ENCODE measurements around the gene NSMCE1.
"Not testable (repeated sequence)": the region's sequence is repeated elsewhere in the genome, so short reads cannot be mapped to it uniquely, and the experiment has no call there.

Gene NSMCE1

GRCh38 chr16:27205423-27206065 is 63.0 kb downstream of the NSMCE1 start:
- H3K4me3 ChIP-seq (ENCODE audit: low read length), result no peak overlapping the region
- no peak for TF ChIP-seq CTCF (conservative IDR thresholded peaks at IDR 0.05; ENCODE audit: low read depth, low read length)
- no peak for DNase-seq (ENCODE audit: low read depth)

- H3K4me3 ChIP-seq (ENCODE audit: low read length), result peak overlapping the region; percentile 92
- TF ChIP-seq CTCF (conservative IDR thresholded peaks at IDR 0.05; ENCODE audit: low read depth, low read length), result no peak
- DNase-seq (ENCODE audit: low read depth), result no peak
Measured at GRCh38 chr16:27204312-27204915, 64.2 kb downstream of the NSMCE1 start.

- H3K4me3 ChIP-seq (ENCODE audit: low read length), result peak within 1 kb of the TSS; percentile 92
- DNase-seq (ENCODE audit: low read depth), result peak; percentile 98
- TF ChIP-seq CTCF (conservative IDR thresholded peaks at IDR 0.05; ENCODE audit: low read depth, low read length), result no peak
Measured at GRCh38 chr16:27203507-27204311, 64.9 kb downstream of the NSMCE1 start, which contains the start of gene KDM8. TSS of gene KDM8 (plus strand) at chr16:27203526. CDS start at chr16:27210124, 6,598 bp downstream.

- TF ChIP-seq CTCF (conservative IDR thresholded peaks at IDR 0.05; ENCODE audit: low read depth, low read length), result no peak
- peak; percentile 68 for DNase-seq (ENCODE audit: low read depth)
- peak overlapping the region; percentile 92 for H3K4me3 ChIP-seq (ENCODE audit: low read length)
Measured at GRCh38 chr16:27202923-27203506, 65.6 kb downstream of the NSMCE1 start.

GRCh38 chr16:27200914-27201313 is 67.7 kb downstream of the NSMCE1 start:
- not testable (repeated sequence) for H3K4me3 ChIP-seq (ENCODE audit: low read length); DNase-seq (ENCODE audit: low read depth)

GRCh38 chr16:27199736-27200135 is 68.8 kb downstream of the NSMCE1 start:
- TF ChIP-seq CTCF (conservative IDR thresholded peaks at IDR 0.05; ENCODE audit: low read depth, low read length), result no peak
- H3K4me3 ChIP-seq (ENCODE audit: low read length), result no peak overlapping the region
- DNase-seq (ENCODE audit: low read depth), result no peak

GRCh38 chr16:27199235-27199586 is 69.4 kb downstream of the NSMCE1 start:
- no peak for TF ChIP-seq CTCF (conservative IDR thresholded peaks at IDR 0.05; ENCODE audit: low read depth, low read length)
- DNase-seq (ENCODE audit: low read depth), result no peak
- H3K4me3 ChIP-seq (ENCODE audit: low read length), result no peak overlapping the region

Measured in retinal pigment epithelial cell (primary cell).